GM12801 (cell line): ENCODE data around the gene NKX1-1.

Experiments
- CTCF ChIP-seq: IDR thresholded peaks from one replicate; pipeline ENCODE4 v1.5.1; 2011; ENCODE audit warnings: control low read depth; ENCODE audit not compliant: insufficient read length; ENCODE audit errors: extremely low read depth

Gene NKX1-1

GRCh38 chr4:1448589-1449420 is 42.6 kb upstream of the NKX1-1 start:
- no peak for TF ChIP-seq CTCF

GRCh38 chr4:1447676-1448588 is 41.7 kb upstream of the NKX1-1 start:
- TF ChIP-seq CTCF: no peak

GRCh38 chr4:1446502-1447386 is 40.5 kb upstream of the NKX1-1 start:
- TF ChIP-seq CTCF: no peak

GRCh38 chr4:1445716-1446445 is 39.6 kb upstream of the NKX1-1 start:
- no peak for TF ChIP-seq CTCF

GRCh38 chr4:1427010-1427409 is 20.8 kb upstream of the NKX1-1 start:
- no peak for TF ChIP-seq CTCF

GRCh38 chr4:1421657-1422056 is 15.4 kb upstream of the NKX1-1 start:
- no peak for TF ChIP-seq CTCF
